Measurements from ENCODE around the gene UQCRC1. TPM values are rescaled to one million over a fixed set of nuclear protein-coding genes. Genes with fewer than 3 reads are reported as not detected.

The UQCRC1 gene
- total RNA-seq, 1 experiment from 2014 or later = 278 TPM

GRCh38 chr3:48587686-48588085 is 21.8 kb downstream of the UQCRC1 start:
- intact Hi-C loops (cut with micrococcal nuclease; ENCODE audit: unreplicated experiment) = no loop called here
- Mint-ChIP-seq H3K27me3 (ENCODE audit: insufficient read depth, unreplicated experiment) (no peaks in the 10 kb centered on the region), H3K27ac (ENCODE audit: unreplicated experiment) (no peak overlapping the region), H3K4me3 (ENCODE audit: unreplicated experiment) (no peak overlapping the region), H3K4me1 (ENCODE audit: low read depth, unreplicated experiment) (peaks cover 8% of the 10 kb centered on the region), H3K36me3 (ENCODE audit: insufficient read depth, unreplicated experiment) (no peaks in the 10 kb centered on the region), H3K9me3 (ENCODE audit: unreplicated experiment) (no peaks in the 10 kb centered on the region)
- CTCF ChIA-PET = no interaction called here
- Histone ChIP-seq H3K36me3 (ENCODE audit: control insufficient read depth, insufficient read depth, low read length) (no peaks in the 10 kb centered on the region), H3K9me3 (no peaks in the 10 kb centered on the region), H3K4me1 (no peaks in the 10 kb centered on the region), H3K4me3 (ENCODE audit: low read depth, low read length) (no peak overlapping the region), H3K27me3 (replicated peaks; ENCODE audit: control insufficient read depth, insufficient read depth, low read length) (no peaks in the 10 kb centered on the region)
- POLR2A ChIA-PET = no interaction called here
- no peak for TF ChIP-seq CTCF (IDR thresholded peaks at IDR 0.05; ENCODE audit: insufficient read depth in 1 of 2, low read depth in 1 of 2, low read length in 1 of 2, severe bottlenecking in 1 of 2, unreplicated experiment in 1 of 2)
- BruUV-seq (replicated peaks) = no TSS peak
- DNase-seq = no peak

DNA sequence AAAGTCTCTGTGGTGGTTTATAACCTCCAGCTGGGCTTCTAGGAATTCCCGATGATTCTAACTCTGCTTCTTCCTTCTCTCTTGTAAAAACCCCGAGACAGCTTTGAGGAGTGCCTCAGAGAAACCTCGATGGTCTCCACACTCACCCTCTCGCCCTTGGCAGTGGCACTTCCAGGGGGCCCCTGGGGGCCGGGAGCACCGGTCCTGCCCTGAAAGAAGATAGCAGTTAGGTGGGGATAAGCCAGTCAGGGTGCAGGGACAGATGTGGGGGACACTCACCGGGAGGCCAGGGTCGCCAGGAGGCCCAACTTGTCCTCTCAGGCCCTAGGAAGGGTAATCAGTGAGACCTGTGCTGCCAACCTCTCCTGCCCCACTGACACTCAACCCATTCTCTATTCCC is 24.0 kb downstream of the UQCRC1 start:
- no peaks in the 10 kb centered on the region for H3K27me3 ChIP-seq (replicated peaks; ENCODE audit: control insufficient read depth, insufficient read depth, low read length)
- H3K27ac Mint-ChIP-seq (ENCODE audit: unreplicated experiment) = no peak overlapping the region
- H3K27me3 Mint-ChIP-seq (ENCODE audit: insufficient read depth, unreplicated experiment) = no peaks in the 10 kb centered on the region
- no peak overlapping the region for H3K4me3 Mint-ChIP-seq (ENCODE audit: unreplicated experiment)
- H3K36me3 Mint-ChIP-seq (ENCODE audit: insufficient read depth, unreplicated experiment) = no peaks in the 10 kb centered on the region
- no peaks in the 10 kb centered on the region for H3K36me3 ChIP-seq (ENCODE audit: control insufficient read depth, insufficient read depth, low read length)
- H3K9me3 ChIP-seq = no peaks in the 10 kb centered on the region
- no peak for TF ChIP-seq CTCF (IDR thresholded peaks at IDR 0.05; ENCODE audit: insufficient read depth in 1 of 2, low read depth in 1 of 2, low read length in 1 of 2, severe bottlenecking in 1 of 2, unreplicated experiment in 1 of 2)
- H3K4me1 ChIP-seq = no peaks in the 10 kb centered on the region
- POLR2A ChIA-PET = no interaction called here
- no peaks in the 10 kb centered on the region for H3K9me3 Mint-ChIP-seq (ENCODE audit: unreplicated experiment)
- intact Hi-C loops (cut with micrococcal nuclease; ENCODE audit: unreplicated experiment) = no loop called here
- no peak for DNase-seq
- BruUV-seq (replicated peaks) = no TSS peak
- CTCF ChIA-PET = interaction anchor here (1.0 kb wide), 1 partner anchor 79 kb away, joined by 3 read pairs; no protein-coding TSS in a partner anchor
- H3K4me1 Mint-ChIP-seq (ENCODE audit: low read depth, unreplicated experiment) = peaks cover 8% of the 10 kb centered on the region
- no peak overlapping the region for H3K4me3 ChIP-seq (ENCODE audit: low read depth, low read length)

- no peak for TF ChIP-seq CTCF (IDR thresholded peaks at IDR 0.05; ENCODE audit: insufficient read depth in 1 of 2, low read depth in 1 of 2, low read length in 1 of 2, severe bottlenecking in 1 of 2, unreplicated experiment in 1 of 2)
- CTCF ChIA-PET = interaction anchor here (1.0 kb wide), 1 partner anchor 79 kb away, joined by 3 read pairs; no protein-coding TSS in a partner anchor
- intact Hi-C loops (cut with micrococcal nuclease; ENCODE audit: unreplicated experiment) = no loop called here
- no peaks in the 10 kb centered on the region for H3K36me3 Mint-ChIP-seq (ENCODE audit: insufficient read depth, unreplicated experiment)
- H3K36me3 ChIP-seq (ENCODE audit: control insufficient read depth, insufficient read depth, low read length) = no peaks in the 10 kb centered on the region
- no TSS peak for BruUV-seq (replicated peaks)
- no peak overlapping the region for H3K4me3 Mint-ChIP-seq (ENCODE audit: unreplicated experiment)
- DNase-seq = no peak
- no peaks in the 10 kb centered on the region for H3K27me3 ChIP-seq (replicated peaks; ENCODE audit: control insufficient read depth, insufficient read depth, low read length)
- H3K4me1 ChIP-seq = no peaks in the 10 kb centered on the region
- no peak overlapping the region for H3K4me3 ChIP-seq (ENCODE audit: low read depth, low read length)
- no peaks in the 10 kb centered on the region for H3K9me3 ChIP-seq
- H3K27ac Mint-ChIP-seq (ENCODE audit: unreplicated experiment) = no peak overlapping the region
- peaks cover 6% of the 10 kb centered on the region for H3K4me1 Mint-ChIP-seq (ENCODE audit: low read depth, unreplicated experiment)
- H3K27me3 Mint-ChIP-seq (ENCODE audit: insufficient read depth, unreplicated experiment) = no peaks in the 10 kb centered on the region
- no peaks in the 10 kb centered on the region for H3K9me3 Mint-ChIP-seq (ENCODE audit: unreplicated experiment)
- POLR2A ChIA-PET = no interaction called here
Observed at GRCh38 chr3:48584836-48585235, 24.6 kb downstream of the UQCRC1 start.

All from Caco-2 (cell line).